ENCODE measurements around the gene TUFT1. TPM values are rescaled to one million over a fixed set of nuclear protein-coding genes. Genes with fewer than 3 reads are reported as not detected.

The TUFT1 gene
- total and polyA plus RNA-seq, 8 donors: 5.6 to 16.8 (median 8.6) TPM

DNA sequence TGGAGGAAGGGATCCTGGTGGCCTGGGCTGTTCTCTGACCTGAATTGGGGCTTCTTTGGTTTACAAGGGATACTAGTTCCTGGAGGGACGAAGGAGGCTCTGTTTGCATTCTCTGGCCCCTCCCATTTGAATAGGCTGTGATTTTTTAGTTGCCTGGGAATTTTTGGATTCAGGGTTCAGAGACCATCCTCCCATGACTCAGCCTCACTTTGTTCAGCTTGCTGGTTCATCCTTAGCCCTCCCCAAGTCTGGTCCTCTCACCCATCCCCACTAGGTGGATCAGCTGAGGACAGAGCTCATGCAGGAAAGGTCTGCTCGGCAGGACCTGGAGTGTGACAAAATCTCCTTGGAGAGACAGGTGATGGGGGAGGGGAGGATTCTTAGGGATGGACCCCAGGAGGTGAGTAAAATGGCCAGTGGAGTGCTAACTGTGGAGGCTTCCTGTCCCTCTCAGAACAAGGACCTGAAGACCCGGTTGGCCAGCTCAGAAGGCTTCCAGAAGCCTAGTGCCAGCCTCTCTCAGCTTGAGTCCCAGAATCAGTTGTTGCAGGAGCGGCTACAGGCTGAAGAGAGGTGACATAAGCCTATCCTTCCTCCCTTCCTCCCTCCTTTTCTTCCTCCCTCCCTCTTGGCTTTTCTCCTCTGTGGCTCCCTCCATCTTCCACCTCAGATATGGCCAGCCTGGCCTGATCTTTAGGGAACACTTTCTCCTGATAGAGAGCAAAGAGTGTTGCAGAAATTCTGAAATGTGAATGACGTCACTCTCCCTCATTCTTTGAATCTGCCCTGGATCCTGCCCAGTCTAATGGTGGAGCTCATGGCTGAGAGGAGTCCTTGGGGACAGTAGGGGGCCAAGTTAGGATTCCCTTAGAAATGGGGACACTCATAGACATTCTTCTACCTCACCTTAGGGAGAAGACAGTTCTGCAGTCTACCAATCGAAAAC, 4.5 kb upstream of the TUFT1 start:
- TF ChIP-seq, protein P1, sequence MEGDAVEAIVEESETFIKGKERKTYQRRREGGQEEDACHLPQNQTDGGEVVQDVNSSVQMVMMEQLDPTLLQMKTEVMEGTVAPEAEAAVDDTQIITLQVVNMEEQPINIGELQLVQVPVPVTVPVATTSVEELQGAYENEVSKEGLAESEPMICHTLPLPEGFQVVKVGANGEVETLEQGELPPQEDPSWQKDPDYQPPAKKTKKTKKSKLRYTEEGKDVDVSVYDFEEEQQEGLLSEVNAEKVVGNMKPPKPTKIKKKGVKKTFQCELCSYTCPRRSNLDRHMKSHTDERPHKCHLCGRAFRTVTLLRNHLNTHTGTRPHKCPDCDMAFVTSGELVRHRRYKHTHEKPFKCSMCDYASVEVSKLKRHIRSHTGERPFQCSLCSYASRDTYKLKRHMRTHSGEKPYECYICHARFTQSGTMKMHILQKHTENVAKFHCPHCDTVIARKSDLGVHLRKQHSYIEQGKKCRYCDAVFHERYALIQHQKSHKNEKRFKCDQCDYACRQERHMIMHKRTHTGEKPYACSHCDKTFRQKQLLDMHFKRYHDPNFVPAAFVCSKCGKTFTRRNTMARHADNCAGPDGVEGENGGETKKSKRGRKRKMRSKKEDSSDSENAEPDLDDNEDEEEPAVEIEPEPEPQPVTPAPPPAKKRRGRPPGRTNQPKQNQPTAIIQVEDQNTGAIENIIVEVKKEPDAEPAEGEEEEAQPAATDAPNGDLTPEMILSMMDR (IDR thresholded peaks at IDR 0.05): no peak
- intact Hi-C loops (cut with DNase I): no loop called here
- H3K4me1 ChIP-seq: peaks cover 3 to 9% of the 10 kb centered on the region in 2 donors

GRCh38 chr1:151536499-151536898, 3.6 kb upstream of the TUFT1 start:
- TF ChIP-seq, protein P1 (IDR thresholded peaks at IDR 0.05): no peak
- H3K36me3 ChIP-seq: peaks cover 0 to 13% of the 10 kb centered on the region in 2 donors
- peaks cover 3 to 18% of the 10 kb centered on the region in 2 donors for H3K4me1 ChIP-seq
- DNase-seq: no peak
- ATAC-seq: no peak
- peaks cover 0 to 7% of the 10 kb centered on the region in 2 donors for H3K27me3 ChIP-seq
- H3K27ac ChIP-seq: no peak overlapping the region
- no peak overlapping the region for H3K4me3 ChIP-seq
- intact Hi-C loops (cut with DNase I): no loop called here
- no peaks in the 10 kb centered on the region for H3K9me3 ChIP-seq

More for the DNA sequence above, 4.5 kb upstream of the TUFT1 start:
- no peaks in the 10 kb centered on the region for H3K27me3 ChIP-seq
- ATAC-seq (no peak), DNase-seq (no peak)
- peaks cover 0 to 13% of the 10 kb centered on the region in 2 donors for H3K36me3 ChIP-seq
- H3K9me3 ChIP-seq: no peaks in the 10 kb centered on the region
- no peak overlapping the region for H3K27ac ChIP-seq
- no peak overlapping the region for H3K4me3 ChIP-seq

DNA sequence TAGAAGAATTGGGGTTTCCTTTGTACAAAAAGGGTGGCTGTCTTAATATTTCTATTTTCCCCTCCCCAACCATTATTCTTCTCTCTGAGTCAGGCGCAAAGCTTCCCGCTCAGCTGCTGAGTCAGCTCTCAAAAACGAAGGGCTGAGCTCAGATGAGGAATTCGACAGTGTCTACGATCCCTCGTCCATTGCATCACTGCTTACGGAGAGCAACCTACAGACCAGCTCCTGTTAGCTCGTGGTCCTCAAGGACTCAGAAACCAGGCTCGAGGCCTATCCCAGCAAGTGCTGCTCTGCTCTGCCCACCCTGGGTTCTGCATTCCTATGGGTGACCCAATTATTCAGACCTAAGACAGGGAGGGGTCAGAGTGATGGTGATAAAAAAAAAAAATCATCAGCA, 3.0 kb upstream of the TUFT1 start:
- DNase-seq (no peak), ATAC-seq (no peak)
- TF ChIP-seq, protein P1 (IDR thresholded peaks at IDR 0.05): no peak
- intact Hi-C loops (cut with DNase I): no loop called here
- H3K4me3 ChIP-seq: no peak overlapping the region
- peaks cover 0 to 13% of the 10 kb centered on the region in 2 donors for H3K36me3 ChIP-seq
- peaks cover 3 to 20% of the 10 kb centered on the region in 2 donors for H3K4me1 ChIP-seq
- no peaks in the 10 kb centered on the region for H3K9me3 ChIP-seq
- H3K27ac ChIP-seq: no peak overlapping the region
- peaks cover 0 to 11% of the 10 kb centered on the region in 2 donors for H3K27me3 ChIP-seq

- TF ChIP-seq, protein P1 (IDR thresholded peaks at IDR 0.05): no peak
- peak overlapping the region; percentile 40 to 70 for H3K4me3 ChIP-seq
- intact Hi-C loops (cut with DNase I): no loop called here
- peak; percentile 46 to 92 (median 90) for DNase-seq
- peak; percentile 82 for ATAC-seq
- H3K4me1 ChIP-seq: peaks cover 3 to 20% of the 10 kb centered on the region in 2 donors
- H3K36me3 ChIP-seq: no peaks in the 10 kb centered on the region
- H3K27me3 ChIP-seq: peaks cover 0 to 11% of the 10 kb centered on the region in 2 donors
- H3K9me3 ChIP-seq: no peaks in the 10 kb centered on the region
- H3K27ac ChIP-seq: peak overlapping the region; percentile 71 to 74
Observed at GRCh38 chr1:151539321-151540020, 638 bp upstream of the TUFT1 start.

DNA sequence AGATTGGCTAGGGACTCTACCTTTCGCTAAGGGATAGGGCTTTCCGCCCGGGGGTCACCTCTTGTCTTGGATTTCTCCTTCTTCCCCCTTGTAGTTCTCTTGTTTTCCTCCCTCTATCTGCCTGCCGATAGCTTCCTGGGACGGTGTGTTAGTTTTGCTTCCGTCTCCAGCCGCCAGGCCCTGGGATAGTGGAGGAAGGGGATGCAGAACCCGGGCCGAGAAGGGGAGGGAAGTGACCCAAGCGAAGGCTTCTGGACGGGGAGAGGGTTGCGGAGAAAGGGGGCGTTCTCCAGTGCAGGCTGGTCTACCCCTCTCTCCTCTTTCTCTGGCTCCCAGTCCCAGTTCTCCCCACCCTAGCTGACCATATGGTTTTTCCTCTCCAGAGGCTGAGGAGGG, 871 bp downstream of the TUFT1 start:
- Histone ChIP-seq H3K9me3 (no peaks in the 10 kb centered on the region), H3K36me3 (no peaks in the 10 kb centered on the region), H3K4me3 (peak overlapping the region; percentile 40 to 70), H3K27ac (peak overlapping the region; percentile 71 to 74), H3K27me3 (peaks cover 0 to 11% of the 10 kb centered on the region in 2 donors), H3K4me1 (peaks cover 3 to 20% of the 10 kb centered on the region in 2 donors)
- peak; percentile 11 for ATAC-seq
- no peak for DNase-seq
- TF ChIP-seq, protein P1 (IDR thresholded peaks at IDR 0.05): no peak
- intact Hi-C loops (cut with DNase I): no loop called here

All from left lung (tissue), 10 donors.